ENCODE measurements around the gene PTPRD. TPM values are rescaled to one million over a fixed set of nuclear protein-coding genes. Genes with fewer than 3 reads are reported as not detected.

Gene PTPRD
- polyA plus RNA-seq, 1 donor from 2014 or later = not detected

GRCh38 chr9:8297047-8297446, 2315.8 kb downstream of the PTPRD start:
- Mint-ChIP-seq H3K27ac (no peak overlapping the region), H3K36me3 (peaks cover under 1% of the 10 kb centered on the region), H3K9me3 (no peaks in the 10 kb centered on the region), H3K4me3 (no peak overlapping the region), H3K4me1 (no peaks in the 10 kb centered on the region), H3K27me3 (no peaks in the 10 kb centered on the region)

GRCh38 chr9:8292657-8293056, 2320.1 kb downstream of the PTPRD start:
- Mint-ChIP-seq H3K27ac (no peak overlapping the region), H3K36me3 (no peaks in the 10 kb centered on the region), H3K4me1 (no peaks in the 10 kb centered on the region), H3K27me3 (no peaks in the 10 kb centered on the region), H3K4me3 (no peak overlapping the region), H3K9me3 (peaks cover 0 to 2% (median 0%) of the 10 kb centered on the region in 3 donors)

GRCh38 chr9:8289681-8290080, 2323.1 kb downstream of the PTPRD start:
- no peaks in the 10 kb centered on the region for H3K27me3 Mint-ChIP-seq
- no peaks in the 10 kb centered on the region for H3K4me1 Mint-ChIP-seq
- H3K4me3 Mint-ChIP-seq = no peak overlapping the region
- H3K36me3 Mint-ChIP-seq = peaks cover 3% of the 10 kb centered on the region
- H3K27ac Mint-ChIP-seq = no peak overlapping the region
- peaks cover 0 to 2% (median 2%) of the 10 kb centered on the region in 3 donors for H3K9me3 Mint-ChIP-seq

GRCh38 chr9:8287970-8288369, 2324.8 kb downstream of the PTPRD start:
- Mint-ChIP-seq H3K36me3 (peaks cover 3% of the 10 kb centered on the region), H3K4me3 (no peak overlapping the region), H3K27ac (no peak overlapping the region), H3K9me3 (peaks cover 2 to 3% (median 2%) of the 10 kb centered on the region in 3 donors), H3K27me3 (peaks cover 1% of the 10 kb centered on the region), H3K4me1 (no peaks in the 10 kb centered on the region)

- H3K27ac Mint-ChIP-seq = no peak overlapping the region
- no peak overlapping the region for H3K4me3 Mint-ChIP-seq
- peaks cover 3% of the 10 kb centered on the region for H3K36me3 Mint-ChIP-seq
- peaks cover 2 to 3% (median 2%) of the 10 kb centered on the region in 3 donors for H3K9me3 Mint-ChIP-seq
- H3K27me3 Mint-ChIP-seq = peaks cover 1% of the 10 kb centered on the region
- no peaks in the 10 kb centered on the region for H3K4me1 Mint-ChIP-seq
These were observed 2325.3 kb downstream of the PTPRD start for GRCh38 chr9:8287501-8287900.

GRCh38 chr9:8284884-8285283, 2327.9 kb downstream of the PTPRD start:
- H3K4me1 Mint-ChIP-seq = no peaks in the 10 kb centered on the region
- H3K9me3 Mint-ChIP-seq = peaks cover 2 to 3% (median 2%) of the 10 kb centered on the region in 3 donors
- H3K36me3 Mint-ChIP-seq = peaks cover 3% of the 10 kb centered on the region
- no peak overlapping the region for H3K27ac Mint-ChIP-seq
- peaks cover 1% of the 10 kb centered on the region for H3K27me3 Mint-ChIP-seq
- no peak overlapping the region for H3K4me3 Mint-ChIP-seq

- H3K27ac Mint-ChIP-seq = no peak overlapping the region
- no peaks in the 10 kb centered on the region for H3K4me1 Mint-ChIP-seq
- H3K36me3 Mint-ChIP-seq = peaks cover 3% of the 10 kb centered on the region
- peaks cover 4% of the 10 kb centered on the region for H3K27me3 Mint-ChIP-seq
- peaks cover 0 to 3% (median 2%) of the 10 kb centered on the region in 3 donors for H3K9me3 Mint-ChIP-seq
- no peak overlapping the region for H3K4me3 Mint-ChIP-seq
These were observed 2330.3 kb downstream of the PTPRD start for GRCh38 chr9:8282535-8282934.

- Mint-ChIP-seq H3K36me3 (no peaks in the 10 kb centered on the region), H3K4me1 (no peaks in the 10 kb centered on the region), H3K27me3 (peaks cover 4% of the 10 kb centered on the region), H3K4me3 (no peak overlapping the region), H3K9me3 (peaks cover 6 to 13% (median 8%) of the 10 kb centered on the region in 3 donors), H3K27ac (no peak overlapping the region)
These were observed 2332.0 kb downstream of the PTPRD start for GRCh38 chr9:8280811-8281210.

GRCh38 chr9:8278048-8278447, 2334.8 kb downstream of the PTPRD start:
- H3K4me1 Mint-ChIP-seq = no peaks in the 10 kb centered on the region
- peaks cover 8 to 10% (median 8%) of the 10 kb centered on the region in 3 donors for H3K9me3 Mint-ChIP-seq
- no peak overlapping the region for H3K4me3 Mint-ChIP-seq
- H3K36me3 Mint-ChIP-seq = no peaks in the 10 kb centered on the region
- no peak overlapping the region for H3K27ac Mint-ChIP-seq
- H3K27me3 Mint-ChIP-seq = peaks cover 3% of the 10 kb centered on the region

- peaks cover 0 to 4% (median 2%) of the 10 kb centered on the region in 3 donors for H3K9me3 Mint-ChIP-seq
- H3K4me1 Mint-ChIP-seq = no peaks in the 10 kb centered on the region
These were observed 2342.6 kb downstream of the PTPRD start for GRCh38 chr9:8270235-8270634.

GRCh38 chr9:8268881-8269280, 2343.9 kb downstream of the PTPRD start:
- H3K4me1 Mint-ChIP-seq = no peaks in the 10 kb centered on the region
- H3K4me3 Mint-ChIP-seq = no peak overlapping the region
- peaks cover 0 to 4% (median 0%) of the 10 kb centered on the region in 3 donors for H3K9me3 Mint-ChIP-seq
- H3K27ac Mint-ChIP-seq = no peak overlapping the region
- no peaks in the 10 kb centered on the region for H3K36me3 Mint-ChIP-seq
- no peaks in the 10 kb centered on the region for H3K27me3 Mint-ChIP-seq

More at GRCh38 chr9:8270235-8270634, 2342.6 kb downstream of the PTPRD start:
- Mint-ChIP-seq H3K4me3 (no peak overlapping the region), H3K27ac (no peak overlapping the region), H3K27me3 (no peaks in the 10 kb centered on the region), H3K36me3 (no peaks in the 10 kb centered on the region)

- H3K4me1 Mint-ChIP-seq = no peaks in the 10 kb centered on the region
- H3K9me3 Mint-ChIP-seq = peaks cover 0 to 4% (median 0%) of the 10 kb centered on the region in 3 donors
- H3K36me3 Mint-ChIP-seq = no peaks in the 10 kb centered on the region
- H3K4me3 Mint-ChIP-seq = no peak overlapping the region
- H3K27ac Mint-ChIP-seq = no peak overlapping the region
- no peaks in the 10 kb centered on the region for H3K27me3 Mint-ChIP-seq
These were observed 2344.5 kb downstream of the PTPRD start for GRCh38 chr9:8268216-8268878.

GRCh38 chr9:8267636-8268035, 2345.2 kb downstream of the PTPRD start:
- Mint-ChIP-seq H3K9me3 (peaks cover 0 to 4% (median 0%) of the 10 kb centered on the region in 3 donors), H3K27me3 (no peaks in the 10 kb centered on the region), H3K27ac (no peak overlapping the region), H3K4me1 (no peaks in the 10 kb centered on the region), H3K36me3 (no peaks in the 10 kb centered on the region), H3K4me3 (no peak overlapping the region)

GRCh38 chr9:8266861-8267260, 2345.9 kb downstream of the PTPRD start:
- Mint-ChIP-seq H3K4me1 (peaks cover 0 to 2% (median under 1%) of the 10 kb centered on the region in 3 donors), H3K27ac (no peak overlapping the region), H3K4me3 (no peak overlapping the region), H3K36me3 (no peaks in the 10 kb centered on the region), H3K9me3 (peaks cover 0 to 4% (median 0%) of the 10 kb centered on the region in 3 donors), H3K27me3 (no peaks in the 10 kb centered on the region)

GRCh38 chr9:8265281-8265680, 2347.5 kb downstream of the PTPRD start:
- no peaks in the 10 kb centered on the region for H3K9me3 Mint-ChIP-seq
- no peaks in the 10 kb centered on the region for H3K36me3 Mint-ChIP-seq
- peaks cover 0 to 8% (median 4%) of the 10 kb centered on the region in 3 donors for H3K4me1 Mint-ChIP-seq
- H3K27ac Mint-ChIP-seq = no peak overlapping the region
- no peaks in the 10 kb centered on the region for H3K27me3 Mint-ChIP-seq
- no peak overlapping the region for H3K4me3 Mint-ChIP-seq
